Panc1 (cell line): ENCODE measurements around the gene STAMBP. TPM values are rescaled to one million over a fixed set of nuclear protein-coding genes. Genes with fewer than 3 reads are reported as not detected.

Experiments
- ATAC-seq: fragments of 200-7000 bp; cut with Tn5 transposase; 2 replicates; pipeline ENCODE4 v1.9.1; 2020; ENCODE audit warnings: mild to moderate bottlenecking, moderate library complexity
- BruUV-seq: library from RNA; stranded (reverse); fragments of 400-500 nt; replicated peaks from 2 replicates; lab custom pipeline; 2021; lab: Mats Ljungman, UMichigan
- CTCF ChIA-PET: fragments of 300-600 bp; sonication (Branson Sonifier 250); formaldehyde crosslinking; loops from one replicate; lab custom pipeline; 2022; ENCODE audit warnings: antibody characterized with exemption; lab: Charles Lee
- POLR2A ChIA-PET: fragments of 300-600 bp; sonication (Branson Sonifier 250); formaldehyde crosslinking; loops from one replicate; lab custom pipeline; 2022; ENCODE audit warnings: antibody characterized with exemption; lab: Charles Lee
- DNase-seq: peaks from one replicate; pipeline ENCODE4 v3.0.0-alpha.2; 2010; ENCODE audit warnings: low read depth, low spot score
- H3K27ac ChIP-seq: 2 replicates; pipeline ENCODE4 v1.5.1; 2011; ENCODE audit warnings: mild to moderate bottlenecking, low read length, inconsistent platforms
- H3K27me3 ChIP-seq: fragments of 200-500 bp; sonication (Bioruptor generic); 2 replicates; pipeline ENCODE4 v1.6.0; 2014; ENCODE audit warnings: low read length, inconsistent platforms; ENCODE audit not compliant: control insufficient read depth, insufficient read depth
- H3K36me3 ChIP-seq: fragments of 200-500 bp; sonication (Bioruptor generic); 2 replicates; pipeline ENCODE4 v1.5.1; 2014; ENCODE audit warnings: inconsistent platforms, mild to moderate bottlenecking, low read length, moderate library complexity; ENCODE audit not compliant: control insufficient read depth, insufficient read depth
- H3K4me1 ChIP-seq: 2 replicates; pipeline ENCODE4 v1.5.1; 2011; ENCODE audit warnings: inconsistent platforms, mild to moderate bottlenecking, low read length, moderate library complexity; ENCODE audit not compliant: control insufficient read depth, insufficient read depth
- H3K4me3 ChIP-seq, 2 experiments: 2 replicates each; pipeline ENCODE4 v1.5.1; 2011 to 2012; ENCODE audit warnings: low read depth in 2 of 2, low read length in 2 of 2, mild to moderate bottlenecking in 2 of 2, inconsistent platforms in 1 of 2, moderate library complexity in 1 of 2
- H3K9me3 ChIP-seq: fragments of 200-500 bp; sonication (Bioruptor generic); 2 replicates; pipeline ENCODE4 v1.5.1; 2014; ENCODE audit warnings: low read depth, mild to moderate bottlenecking, inconsistent platforms, low read length, moderate library complexity; ENCODE audit not compliant: control insufficient read depth, insufficient read depth
- CTCF ChIP-seq: fragments of 450-650 bp; IDR thresholded peaks from 2 replicates; pipeline ENCODE4 v1.5.1; 2017; ENCODE audit warnings: mild to moderate bottlenecking
- POLR2AphosphoS5 ChIP-seq: IDR thresholded peaks from 2 replicates; pipeline ENCODE4 v1.6.1; 2012; ENCODE audit warnings: mild to moderate bottlenecking, low read depth, low read length, moderate library complexity
- REST ChIP-seq, 2 experiments: IDR thresholded peaks; 2 replicates each; pipeline ENCODE4 v1.6.1; 2011 to 2012; ENCODE audit warnings: low read depth in 2 of 2, control low read depth in 1 of 2, low read length in 1 of 2, mild to moderate bottlenecking in 1 of 2, moderate library complexity in 1 of 2; ENCODE audit not compliant: insufficient read depth in 1 of 2
- SIN3A ChIP-seq: IDR thresholded peaks from 2 replicates; pipeline ENCODE4 v1.6.1; 2012; ENCODE audit warnings: low read depth, mild to moderate bottlenecking, low read length, moderate library complexity, borderline replicate concordance; ENCODE audit not compliant: insufficient read depth
- TCF7L2 ChIP-seq: IDR thresholded peaks from 2 replicates; pipeline ENCODE4 v1.6.1; 2011; ENCODE audit warnings: mild to moderate bottlenecking, low read depth, low read length, inconsistent platforms
- in situ Hi-C: cut with HindIII; loops from 2 replicates; pipeline ENCODE4 v1.10.0; 2016; ENCODE audit warnings: low sequenced_read_pairs, low pct_unique_long_range_greater_than_20kb
- intact Hi-C: fragments of 100-400 bp; cut with micrococcal nuclease; formaldehyde crosslinking; loops from one replicate; pipeline ENCODE4 v1.10.0; 2022; ENCODE audit not compliant: unreplicated experiment
- total RNA-seq: library from RNA; stranded (reverse); gene quantifications from one replicate; pipeline ENCODE4 v1.2.1, GENCODE V29; 2021; ENCODE audit not compliant: unreplicated experiment

STAMBP gene
- total RNA-seq, 1 experiment from 2014 or later: 49.0 TPM

GRCh38 chr2:73811878-73812277 lies 16.9 kb upstream of the STAMBP start:
- H3K4me1 ChIP-seq: no peaks in the 10 kb centered on the region
- peaks cover 3% of the 10 kb centered on the region; the same call in 1 of the 2 replicates for H3K27me3 ChIP-seq
- ATAC-seq (no peak), DNase-seq (no peak)
- ChIA-PET POLR2A (no interaction called here), CTCF (interaction anchor here (1.0 kb wide), 1 partner anchor 17 kb away, joined by 3 read pairs; the partner anchor contains the start of gene STAMBP)
- no peak overlapping the region for H3K4me3 ChIP-seq
- BruUV-seq: no TSS peak
- H3K36me3 ChIP-seq: no peaks in the 10 kb centered on the region
- H3K9me3 ChIP-seq: no peaks in the 10 kb centered on the region
- in situ Hi-C loops (no loop called here), intact Hi-C loops (no loop called here)
- TF ChIP-seq SIN3A (no peak), REST (IDR thresholded peaks at IDR 0.05; ENCODE audit: insufficient read depth in 1 of 2, low read depth in 2 of 2, low read length in 1 of 2) (no peak), TCF7L2 (no peak), CTCF (no peak), POLR2AphosphoS5 (no peak)
- no peak overlapping the region for H3K27ac ChIP-seq

- Histone ChIP-seq H3K27ac (no peak overlapping the region), H3K9me3 (no peaks in the 10 kb centered on the region), H3K4me1 (no peaks in the 10 kb centered on the region), H3K4me3 (no peak overlapping the region), H3K27me3 (peaks cover 3% of the 10 kb centered on the region; the same call in 1 of the 2 replicates), H3K36me3 (no peaks in the 10 kb centered on the region)
- in situ Hi-C loops: no loop called here
- intact Hi-C loops: no loop called here
- no peak for TF ChIP-seq REST (IDR thresholded peaks at IDR 0.05; ENCODE audit: insufficient read depth in 1 of 2, low read depth in 2 of 2, low read length in 1 of 2)
- TF ChIP-seq POLR2AphosphoS5: no peak
- no peak for TF ChIP-seq TCF7L2
- TF ChIP-seq SIN3A: no peak
- TF ChIP-seq CTCF: no peak
- no TSS peak for BruUV-seq
- ATAC-seq: no peak
- POLR2A ChIA-PET: no interaction called here
- DNase-seq: no peak
- CTCF ChIA-PET: interaction anchor here (1.0 kb wide), 1 partner anchor 16 kb away, joined by 3 read pairs; the partner anchor contains the start of gene STAMBP
Observed at GRCh38 chr2:73812635-73813034, 16.1 kb upstream of the STAMBP start.
